Heart right ventricle (tissue), 16 donors: ENCODE measurements around the gene EEFSEC. TPM values are rescaled to one million over a fixed set of nuclear protein-coding genes. Genes with fewer than 3 reads are reported as not detected.
A peak's percentile ranks its signal among the peaks of the same experiment; 100 is the strongest.

ENCODE experiments used
- ATAC-seq, 8 donors: fragments of 200-7000 bp; cut with Tn5 transposase; one replicate each; pipeline ENCODE4 v1.9.1; 2020; ENCODE audit warnings: mild to moderate bottlenecking in 8 of 8, moderate library complexity in 8 of 8, moderate number of reproducible peaks in 1 of 8
- DNase-seq, 2 donors: peaks; one replicate each; pipeline ENCODE4 v3.0.0-alpha.2; 2020
- H3K27ac ChIP-seq, 10 donors: fragments of 200-600 bp; sonication (generic) in 2 of 10; one replicate each; pipeline versions ENCODE4 v1.5.0 to v1.8.0; 2020 to 2022; ENCODE audit warnings: mild to moderate bottlenecking in 3 of 10
- H3K27me3 ChIP-seq, 7 donors: fragments of 200-600 bp; one replicate each; pipeline ENCODE4 v1.8.0; 2021 to 2022; ENCODE audit warnings: mild to moderate bottlenecking in 2 of 7
- H3K36me3 ChIP-seq, 9 donors: fragments of 200-600 bp; sonication (generic) in 1 of 9; one replicate each; pipeline versions ENCODE4 v1.5.0 to v1.8.0; 2020 to 2022; ENCODE audit warnings: mild to moderate bottlenecking in 2 of 9
- H3K4me1 ChIP-seq, 9 donors: fragments of 200-600 bp; sonication (generic) in 1 of 9; one replicate each; pipeline versions ENCODE4 v1.5.0 to v1.8.0; 2020 to 2022; ENCODE audit warnings: mild to moderate bottlenecking in 4 of 9
- H3K4me3 ChIP-seq, 10 donors: fragments of 200-600 bp; sonication (generic) in 2 of 10; one replicate each; pipeline versions ENCODE4 v1.5.0 to v1.8.0; 2020 to 2022; ENCODE audit warnings: mild to moderate bottlenecking in 7 of 10, moderate library complexity in 2 of 10
- H3K9me3 ChIP-seq, 11 donors: fragments of 200-600 bp in 10 of 11; sonication (generic) in 2 of 11; one replicate each; pipeline versions ENCODE4 v1.5.0 to v1.8.0; 2013 to 2022; ENCODE audit warnings: mild to moderate bottlenecking in 2 of 11, control low read depth in 1 of 11, moderate library complexity in 1 of 11
- CTCF ChIP-seq, 9 donors: fragments of 200-600 bp; sonication (generic) in 2 of 9; IDR thresholded peaks; one replicate each; pipeline versions ENCODE4 v1.5.0 to v1.8.0; 2021 to 2022; ENCODE audit warnings: antibody characterized with exemption in 9 of 9, mild to moderate bottlenecking in 5 of 9, moderate library complexity in 1 of 9
- WGBS, 2 donors: extraction: QIAGEN DNeasy Blood & Tissue Kit; methylation state at CpG; one replicate each; pipeline ENCODE4 v1.1.7; 2013; ENCODE audit warnings: inconsistent platforms in 1 of 2; 5-methylcytosine and 5-hydroxymethylcytosine counted together
- intact Hi-C, 10 donors: fragments of 100-400 bp; cut with DNase I; formaldehyde crosslinking; loops; one replicate each; pipeline versions ENCODE4 v1.11.1 to v1.14.2; 2022
- polyA plus RNA-seq, 2 donors: library from polyadenylated mRNA; stranded (reverse); fragments of 200-250 nt; gene quantifications; one replicate each; pipeline ENCODE4 v1.2.3, GENCODE V29; 2013
- total RNA-seq, 10 donors: library from RNA; stranded (reverse); fragmentation: NEBNext Ultra II Directional in 3 of 10; extraction: Animal tissue kit (Norgen Biotek cat#: 25700) in 3 of 10; gene quantifications; one replicate each; pipeline versions ENCODE4 v1.2.1 to v1.2.4, GENCODE V29; 2021 to 2023
- donor health status: Arrhythmogenic right ventricular cardiomyopathy.
- donor health status: ischemic (EF 13 %, LVEDD 7.1; RV severe dilation, severe dysfunction).
- donor health status: healthy with polysubstance abuse.
- donor health status: DM: no; HTN: yes; CAD: no.
- donor health status: DM: no; HTN: no; CAD: no.
- donor health status: ischemic (EF 25% LVEDD 6.9; RV normal size, moderate dysfunction).
- donor health status: ischemic (EF 25% LVEDD 5.7; RV mildly dilated, moderate dysfunction).
- donor health status: healthy.
- donor health status: DM: yes; HTN: yes; CAD: no.
- donor health status: Ischemic cardiomyopathy.
- donor health status: ischemic (EF 35%, LVEDD 5.7; RV mildly dilated, moderate dysfunction).
- donor health status: nonischemic (EF 11% LVEDD 7.7; RV severe dilation, severe dysfunction).
- donor health status: DM: yes; HTN: yes; CAD: no.
- donor health status: PGD.
- donor health status: ischemic (EF 29% LVEDD 5.4; RV normal size, mild dysfunction).
- donor health status: nonischemic (EF 23%, LVEDD 6.1; RV moderate dilation, normal function).

The EEFSEC gene
- total and polyA plus RNA-seq, 12 donors: 16.5 to 29.5 (median 25.0) TPM

GRCh38 chr3:128180436-128180835 lies 27.2 kb downstream of the EEFSEC start:
- peak in 6 of 8 donors; percentile 30 to 65 (median 51) for ATAC-seq
- 72 to 77% methylated on average over 2 of the region's 2 CpGs for WGBS, 2 donors
- no peak for DNase-seq
- TF ChIP-seq CTCF (IDR thresholded peaks at IDR 0.05): no peak
- Histone ChIP-seq H3K4me1 (peaks cover 2 to 57% (median 33%) of the 10 kb centered on the region in 9 donors), H3K27me3 (no peaks in the 10 kb centered on the region), H3K27ac (no peak overlapping the region), H3K36me3 (no peaks in the 10 kb centered on the region), H3K9me3 (no peaks in the 10 kb centered on the region), H3K4me3 (no peak overlapping the region)
- intact Hi-C loops: no loop called here

GRCh38 chr3:128180913-128181312 lies 27.6 kb downstream of the EEFSEC start:
- Histone ChIP-seq H3K27me3 (no peaks in the 10 kb centered on the region), H3K4me1 (peaks cover 0 to 53% (median 30%) of the 10 kb centered on the region in 9 donors), H3K36me3 (no peaks in the 10 kb centered on the region), H3K27ac (no peak overlapping the region), H3K9me3 (no peaks in the 10 kb centered on the region), H3K4me3 (no peak overlapping the region)
- WGBS, 2 donors: 61 to 69% methylated on average over 3 of the region's 3 CpGs
- intact Hi-C loops: no loop called here
- TF ChIP-seq CTCF (IDR thresholded peaks at IDR 0.05): no peak
- ATAC-seq (peak in 5 of 8 donors; percentile 38 to 85 (median 71)), DNase-seq (no peak)

GRCh38 chr3:128182656-128183055 lies 29.4 kb downstream of the EEFSEC start:
- intact Hi-C loops: no loop called here
- no peak for DNase-seq
- Histone ChIP-seq H3K27me3 (no peaks in the 10 kb centered on the region), H3K9me3 (no peaks in the 10 kb centered on the region), H3K4me3 (no peak overlapping the region), H3K36me3 (no peaks in the 10 kb centered on the region), H3K27ac (no peak overlapping the region), H3K4me1 (peaks cover 0 to 38% (median 19%) of the 10 kb centered on the region in 9 donors)
- WGBS, 2 donors: 73 to 76% methylated on average over 6 of the region's 6 CpGs
- ATAC-seq: no peak
- no peak for TF ChIP-seq CTCF (IDR thresholded peaks at IDR 0.05)

GRCh38 chr3:128185630-128186447 lies 32.6 kb downstream of the EEFSEC start:
- 97% methylated on average over 3 of the region's 3 CpGs for WGBS, 2 donors
- Histone ChIP-seq H3K27me3 (no peaks in the 10 kb centered on the region), H3K4me1 (peaks cover 0 to 14% (median 8%) of the 10 kb centered on the region in 9 donors), H3K36me3 (no peaks in the 10 kb centered on the region), H3K4me3 (no peak overlapping the region), H3K27ac (no peak overlapping the region), H3K9me3 (no peaks in the 10 kb centered on the region)
- no peak for TF ChIP-seq CTCF (IDR thresholded peaks at IDR 0.05)
- intact Hi-C loops: no loop called here
- no peak for ATAC-seq
- DNase-seq: no peak
